Measurements from ENCODE around the gene WDR62. TPM values are rescaled to one million over a fixed set of nuclear protein-coding genes. Genes with fewer than 3 reads are reported as not detected.
A peak's percentile ranks its signal among the peaks of the same experiment; 100 is the strongest.

Gene WDR62
- total RNA-seq, 1 donor from 2014 or later, result 2.2 TPM

- no peak for DNase-seq
Observed at GRCh38 chr19:36081894-36082293, 27.2 kb downstream of the WDR62 start.

- no peak for DNase-seq
Observed at GRCh38 chr19:36082916-36083315, 28.2 kb downstream of the WDR62 start.

GRCh38 chr19:36084231-36085009 lies 29.7 kb downstream of the WDR62 start:
- DNase-seq, result no peak

GRCh38 chr19:36086326-36086725 lies 31.6 kb downstream of the WDR62 start:
- no peak for DNase-seq

GRCh38 chr19:36089847-36090246 lies 35.1 kb downstream of the WDR62 start:
- no peak for DNase-seq

GRCh38 chr19:36090910-36091695 lies 36.4 kb downstream of the WDR62 start:
- DNase-seq, result no peak

GRCh38 chr19:36092566-36092965 lies 37.9 kb downstream of the WDR62 start:
- DNase-seq, result no peak

GRCh38 chr19:36093146-36093662 lies 38.5 kb downstream of the WDR62 start:
- no peak for DNase-seq

- no peak for DNase-seq
Observed at GRCh38 chr19:36093687-36094086, 39.0 kb downstream of the WDR62 start.

- DNase-seq, result peak; percentile 44
Observed at GRCh38 chr19:36097036-36097435, 42.3 kb downstream of the WDR62 start.

- DNase-seq, result no peak
Observed at GRCh38 chr19:36099166-36099785, 44.6 kb downstream of the WDR62 start.

- DNase-seq, result no peak
Observed at GRCh38 chr19:36100476-36100875, 45.8 kb downstream of the WDR62 start.

- DNase-seq, result no peak
Observed at GRCh38 chr19:36101550-36102327, 47.0 kb downstream of the WDR62 start.

- DNase-seq, result no peak
Observed at GRCh38 chr19:36103040-36103626, 48.4 kb downstream of the WDR62 start.

GRCh38 chr19:36103842-36104552 lies 49.3 kb downstream of the WDR62 start:
- DNase-seq, result no peak

- no peak for DNase-seq
Observed at GRCh38 chr19:36106441-36106840, 51.7 kb downstream of the WDR62 start.

- no peak for DNase-seq
Observed at GRCh38 chr19:36106991-36107390, 52.3 kb downstream of the WDR62 start.

GRCh38 chr19:36108684-36109083 lies 54.0 kb downstream of the WDR62 start:
- no peak for DNase-seq

- DNase-seq, result no peak
Observed at GRCh38 chr19:36110487-36111199, 55.9 kb downstream of the WDR62 start, which contains the start of gene OVOL3. OVOL3 (plus strand) TSS chr19:36111143; CDS start chr19:36111203, 60 bp downstream.

- no peak for DNase-seq
Observed at GRCh38 chr19:36111200-36111539, 56.5 kb downstream of the WDR62 start.

- DNase-seq, result no peak
Observed at GRCh38 chr19:36112678-36113077, 58.0 kb downstream of the WDR62 start.

Measured in dermis blood vessel endothelial cell (primary cell).